Lung microvascular endothelial cell (primary cell): ENCODE measurements around the gene PIAS4. TPM values are rescaled to one million over a fixed set of nuclear protein-coding genes. Genes with fewer than 3 reads are reported as not detected.
"Not testable (repeated sequence)": the region's sequence is repeated elsewhere in the genome, so short reads cannot be mapped to it uniquely, and the experiment has no call there.

Source experiments
- DNase-seq, 2 donors: peaks; one replicate each; pipeline versions ENCODE4 v3.0.0 to v3.0.0-alpha.2; 2010; ENCODE audit warnings: low read depth in 2 of 2
- total RNA-seq: library from RNA; depleted of rRNA; stranded (reverse); fragments of >200 nt; gene quantifications from 2 replicates; pipeline ENCODE4 v1.2.1, GENCODE V29; 2014

PIAS4 gene
- total RNA-seq, 1 donor from 2014 or later, result 21.6 TPM

GRCh38 chr19:3998667-3999412 lies 8.7 kb upstream of the PIAS4 start:
- DNase-seq, result not testable (repeated sequence)

- DNase-seq, result not testable (repeated sequence)
These were observed 6.7 kb upstream of the PIAS4 start for GRCh38 chr19:4000798-4001197.

GRCh38 chr19:4005436-4005835 lies 2.1 kb upstream of the PIAS4 start:
- not testable (repeated sequence) for DNase-seq

GRCh38 chr19:4007836-4008539 lies 452 bp downstream of the PIAS4 start:
- DNase-seq, result peak; percentile 40 to 46

- peak in 1 of 2 donors; percentile 16 for DNase-seq
These were observed 2.7 kb downstream of the PIAS4 start for GRCh38 chr19:4009990-4010807.

- no peak for DNase-seq
These were observed 3.2 kb downstream of the PIAS4 start for GRCh38 chr19:4010808-4011110.

- not testable (repeated sequence) for DNase-seq
These were observed 3.9 kb downstream of the PIAS4 start for GRCh38 chr19:4011430-4011829.

- DNase-seq, result no peak
These were observed 4.8 kb downstream of the PIAS4 start for GRCh38 chr19:4012092-4012974.

- DNase-seq, result no peak
These were observed 5.6 kb downstream of the PIAS4 start for GRCh38 chr19:4012975-4013634.

- DNase-seq, result no peak
These were observed 6.5 kb downstream of the PIAS4 start for GRCh38 chr19:4013886-4014540.

- DNase-seq, result peak; percentile 44 to 64
These were observed 7.3 kb downstream of the PIAS4 start for GRCh38 chr19:4014541-4015491.

- DNase-seq, result peak in 1 of 2 donors; percentile 50
These were observed 8.3 kb downstream of the PIAS4 start for GRCh38 chr19:4015705-4016402.

GRCh38 chr19:4016486-4016885 lies 8.9 kb downstream of the PIAS4 start:
- DNase-seq, result no peak

- DNase-seq, result no peak
These were observed 9.5 kb downstream of the PIAS4 start for GRCh38 chr19:4016903-4017638.

- DNase-seq, result no peak
These were observed 10.6 kb downstream of the PIAS4 start for GRCh38 chr19:4018140-4018613.

- DNase-seq, result no peak
These were observed 11.4 kb downstream of the PIAS4 start for GRCh38 chr19:4018775-4019504.

GRCh38 chr19:4019578-4019977 lies 12.0 kb downstream of the PIAS4 start:
- DNase-seq, result no peak
